ENCODE data around the gene VGLL2.

The VGLL2 gene

GRCh38 chr6:117231466-117231865, 33.9 kb upstream of the VGLL2 start:
- TF ChIP-seq CTCF (conservative IDR thresholded peaks at IDR 0.05; ENCODE audit: low read length) (no peak), EZH2phosphoT487 (IDR thresholded peaks at IDR 0.05; ENCODE audit: borderline replicate concordance) (no peak)

GRCh38 chr6:117232196-117232595, 33.2 kb upstream of the VGLL2 start:
- Histone ChIP-seq H3K79me2 (ENCODE audit: insufficient read depth, low read length) (no peaks in the 10 kb centered on the region), H3K4me3 (ENCODE audit: low read length, poor library complexity, severe bottlenecking) (no peak overlapping the region), H3K9ac (ENCODE audit: low read depth, low read length, poor library complexity, severe bottlenecking) (no peak overlapping the region), H3K36me3 (ENCODE audit: insufficient read depth, low read length) (no peaks in the 10 kb centered on the region), H2AFZ (ENCODE audit: low read length) (no peak overlapping the region), H3K4me2 (ENCODE audit: low read depth, low read length, poor library complexity, severe bottlenecking) (no peak overlapping the region), H3K27me3 (ENCODE audit: insufficient read depth, low read length, poor library complexity, severe bottlenecking) (no peaks in the 10 kb centered on the region), H3K9me3 (ENCODE audit: insufficient read depth, low read depth, low read length) (no peaks in the 10 kb centered on the region), H3K4me1 (ENCODE audit: insufficient read depth, low read length, poor library complexity, severe bottlenecking) (no peaks in the 10 kb centered on the region), H3K9me2 (replicated peaks; ENCODE audit: low read depth, low read length) (no peaks in the 10 kb centered on the region), H3F3A (ENCODE audit: low read depth) (no peaks in the 10 kb centered on the region), H4K20me1 (ENCODE audit: insufficient read depth, low read length, poor library complexity, severe bottlenecking) (no peaks in the 10 kb centered on the region)
- TF ChIP-seq EZH2phosphoT487 (IDR thresholded peaks at IDR 0.05; ENCODE audit: borderline replicate concordance) (no peak), CTCF (conservative IDR thresholded peaks at IDR 0.05; ENCODE audit: low read length) (no peak)

More at GRCh38 chr6:117231466-117231865, 33.9 kb upstream of the VGLL2 start:
- Histone ChIP-seq H3K9me2 (replicated peaks; ENCODE audit: low read depth, low read length) (no peaks in the 10 kb centered on the region), H3F3A (ENCODE audit: low read depth) (no peaks in the 10 kb centered on the region), H3K27me3 (ENCODE audit: insufficient read depth, low read length, poor library complexity, severe bottlenecking) (no peaks in the 10 kb centered on the region), H4K20me1 (ENCODE audit: insufficient read depth, low read length, poor library complexity, severe bottlenecking) (no peaks in the 10 kb centered on the region), H3K4me2 (ENCODE audit: low read depth, low read length, poor library complexity, severe bottlenecking) (no peak overlapping the region), H3K79me2 (ENCODE audit: insufficient read depth, low read length) (no peaks in the 10 kb centered on the region), H3K4me3 (ENCODE audit: low read length, poor library complexity, severe bottlenecking) (no peak overlapping the region), H2AFZ (ENCODE audit: low read length) (no peak overlapping the region), H3K4me1 (ENCODE audit: insufficient read depth, low read length, poor library complexity, severe bottlenecking) (no peaks in the 10 kb centered on the region), H3K9me3 (ENCODE audit: insufficient read depth, low read depth, low read length) (no peaks in the 10 kb centered on the region), H3K36me3 (ENCODE audit: insufficient read depth, low read length) (no peaks in the 10 kb centered on the region), H3K9ac (ENCODE audit: low read depth, low read length, poor library complexity, severe bottlenecking) (no peak overlapping the region)

- Histone ChIP-seq H3K4me3 (ENCODE audit: low read length, poor library complexity, severe bottlenecking) (no peak overlapping the region), H3K9me3 (ENCODE audit: insufficient read depth, low read depth, low read length) (no peaks in the 10 kb centered on the region), H3K36me3 (ENCODE audit: insufficient read depth, low read length) (no peaks in the 10 kb centered on the region), H3K9ac (ENCODE audit: low read depth, low read length, poor library complexity, severe bottlenecking) (no peak overlapping the region), H3F3A (ENCODE audit: low read depth) (no peaks in the 10 kb centered on the region), H3K4me2 (ENCODE audit: low read depth, low read length, poor library complexity, severe bottlenecking) (no peak overlapping the region), H3K79me2 (ENCODE audit: insufficient read depth, low read length) (no peaks in the 10 kb centered on the region), H2AFZ (ENCODE audit: low read length) (no peak overlapping the region), H3K9me2 (replicated peaks; ENCODE audit: low read depth, low read length) (no peaks in the 10 kb centered on the region), H3K4me1 (ENCODE audit: insufficient read depth, low read length, poor library complexity, severe bottlenecking) (no peaks in the 10 kb centered on the region), H4K20me1 (ENCODE audit: insufficient read depth, low read length, poor library complexity, severe bottlenecking) (no peaks in the 10 kb centered on the region), H3K27me3 (ENCODE audit: insufficient read depth, low read length, poor library complexity, severe bottlenecking) (no peaks in the 10 kb centered on the region)
- TF ChIP-seq EZH2phosphoT487 (IDR thresholded peaks at IDR 0.05; ENCODE audit: borderline replicate concordance) (no peak), CTCF (conservative IDR thresholded peaks at IDR 0.05; ENCODE audit: low read length) (no peak)
These were observed 32.2 kb upstream of the VGLL2 start for GRCh38 chr6:117233145-117233544.

Data from Loucy (cell line).